PC-9 (cell line): ENCODE data around the gene FUS. TPM values are rescaled to one million over a fixed set of nuclear protein-coding genes. Genes with fewer than 3 reads are reported as not detected.
A peak's percentile ranks its signal among the peaks of the same experiment; 100 is the strongest.

ENCODE experiments used
- BruUV-seq: library from RNA; stranded (reverse); fragments of 400-500 nt; replicated peaks from 2 replicates; lab custom pipeline; 2021; lab: Mats Ljungman, UMichigan
- CTCF ChIA-PET: fragments of 300-600 bp; sonication (Branson Sonifier 250); formaldehyde crosslinking; loops from one replicate; lab custom pipeline; 2022; ENCODE audit warnings: antibody characterized with exemption; lab: Charles Lee
- POLR2A ChIA-PET: fragments of 300-600 bp; sonication (Branson Sonifier 250); formaldehyde crosslinking; loops from one replicate; lab custom pipeline; 2022; ENCODE audit warnings: antibody characterized with exemption; ENCODE audit not compliant: unreplicated experiment; lab: Charles Lee
- DNase-seq, 2 experiments: peaks; one replicate each; pipeline versions ENCODE4 v3.0.0 to v3.0.0-alpha.2; 2015 to 2022; ENCODE audit warnings: mixed read lengths in 1 of 2
- H2AFZ ChIP-seq: fragments of 200-600 bp; sonication (generic); 2 replicates; pipeline ENCODE4 v1.8.1; 2017; ENCODE audit warnings: antibody characterized with exemption
- H3F3A ChIP-seq: fragments of 200-600 bp; sonication (generic); 2 replicates; pipeline ENCODE4 v1.8.1; 2017; ENCODE audit warnings: antibody characterized with exemption, mild to moderate bottlenecking, low read depth; ENCODE audit not compliant: insufficient read depth
- H3K27ac ChIP-seq: fragments of 200-600 bp; sonication (generic); 2 replicates; pipeline ENCODE4 v1.6.1; 2016; ENCODE audit warnings: mixed run types
- H3K27me3 ChIP-seq: fragments of 200-600 bp; sonication (generic); 2 replicates; pipeline ENCODE4 v1.6.1; 2016; ENCODE audit warnings: low read depth, mixed run types; ENCODE audit not compliant: insufficient read depth
- H3K36me3 ChIP-seq: fragments of 200-600 bp; sonication (generic); 2 replicates; pipeline ENCODE4 v1.6.1; 2016; ENCODE audit warnings: low read depth, mixed run types
- H3K4me1 ChIP-seq: fragments of 200-600 bp; sonication (generic); replicated peaks from 2 replicates; pipeline ENCODE4 v1.6.1; 2016; ENCODE audit warnings: mixed run types; ENCODE audit not compliant: insufficient read depth
- H3K4me2 ChIP-seq: fragments of 200-600 bp; sonication (generic); 2 replicates; pipeline ENCODE4 v1.6.1; 2017; ENCODE audit warnings: mixed run types
- H3K4me3 ChIP-seq: fragments of 200-600 bp; sonication (generic); 2 replicates; pipeline ENCODE4 v1.6.1; 2016; ENCODE audit warnings: mixed run types
- H3K79me2 ChIP-seq: fragments of 200-600 bp; sonication (generic); 2 replicates; pipeline ENCODE4 v1.6.1; 2017; ENCODE audit warnings: low read depth, mixed run types
- H3K9me2 ChIP-seq: fragments of 200-600 bp; sonication (generic); 2 replicates; pipeline ENCODE4 v1.8.1; 2017; ENCODE audit warnings: mild to moderate bottlenecking; ENCODE audit not compliant: insufficient read depth
- H3K9me3 ChIP-seq: fragments of 200-600 bp; sonication (generic); 2 replicates; pipeline ENCODE4 v1.8.1; 2016; ENCODE audit warnings: low read depth; ENCODE audit not compliant: insufficient read depth
- H4K20me1 ChIP-seq: fragments of 200-600 bp; sonication (generic); 2 replicates; pipeline ENCODE4 v1.8.1; 2017; ENCODE audit not compliant: insufficient read depth
- CTCF ChIP-seq: fragments of 200-600 bp; sonication (generic); conservative IDR thresholded peaks from 2 replicates; pipeline ENCODE4 v1.6.1; 2017; ENCODE audit warnings: mixed run types, antibody characterized with exemption, mild to moderate bottlenecking, moderate library complexity
- EZH2 ChIP-seq: fragments of 200-600 bp; sonication (generic); IDR thresholded peaks from 2 replicates; pipeline ENCODE4 v1.8.0; 2017; ENCODE audit warnings: antibody characterized with exemption, low read depth
- intact Hi-C: fragments of 100-400 bp; cut with micrococcal nuclease; formaldehyde crosslinking; loops from one replicate; pipeline ENCODE4 v1.10.0; 2022; ENCODE audit not compliant: unreplicated experiment
- total RNA-seq: library from RNA; stranded (reverse); gene quantifications from 2 replicates; pipeline ENCODE4 v1.2.3, GENCODE V29; 2021

Gene FUS
- total RNA-seq, 1 experiment from 2014 or later = 637 TPM

GRCh38 chr16:31219154-31219741, 39.3 kb downstream of the FUS start:
- POLR2A ChIA-PET = interaction anchor here (0.6 kb wide), 1 partner anchor 870 kb away, joined by 21 read pairs; no protein-coding TSS in a partner anchor
- Histone ChIP-seq H3K4me2 (no peak overlapping the region), H3K9me3 (no peaks in the 10 kb centered on the region), H3K4me1 (peaks cover 6% of the 10 kb centered on the region), H3K36me3 (no peaks in the 10 kb centered on the region), H4K20me1 (no peaks in the 10 kb centered on the region), H3K4me3 (no peak overlapping the region), H3F3A (no peaks in the 10 kb centered on the region), H2AFZ (no peak overlapping the region), H3K9me2 (no peaks in the 10 kb centered on the region), H3K27ac (no peak overlapping the region), H3K27me3 (peaks cover 20% of the 10 kb centered on the region), H3K79me2 (no peaks in the 10 kb centered on the region)
- DNase-seq = peak in 1 of 2 experiments; percentile 3
- CTCF ChIA-PET = no interaction called here
- TF ChIP-seq EZH2 = no peak
- TF ChIP-seq CTCF = no peak
- BruUV-seq = no TSS peak
- intact Hi-C loops = no loop called here

- intact Hi-C loops = no loop called here
- H3K9me3 ChIP-seq = no peaks in the 10 kb centered on the region
- H3K27me3 ChIP-seq = peaks cover 7% of the 10 kb centered on the region; the same call in 1 of the 2 replicates
- no peak for DNase-seq
- H3K27ac ChIP-seq = no peak overlapping the region
- H3K4me1 ChIP-seq = no peaks in the 10 kb centered on the region
- H3K79me2 ChIP-seq = no peaks in the 10 kb centered on the region
- no peaks in the 10 kb centered on the region for H4K20me1 ChIP-seq
- H3F3A ChIP-seq = no peaks in the 10 kb centered on the region
- POLR2A ChIA-PET = no interaction called here
- H3K4me3 ChIP-seq = no peak overlapping the region
- CTCF ChIA-PET = interaction anchor here (0.6 kb wide), 1 partner anchor 791 kb away, joined by 8 read pairs; no protein-coding TSS in a partner anchor
- no peaks in the 10 kb centered on the region for H3K36me3 ChIP-seq
- no peak for TF ChIP-seq EZH2
- TF ChIP-seq CTCF = no peak
- no peaks in the 10 kb centered on the region for H3K9me2 ChIP-seq
- no peak overlapping the region for H3K4me2 ChIP-seq
- no TSS peak for BruUV-seq
- no peak overlapping the region for H2AFZ ChIP-seq
These were observed 41.6 kb downstream of the FUS start for GRCh38 chr16:31221357-31222160.

GRCh38 chr16:31223044-31223443, 43.1 kb downstream of the FUS start:
- Histone ChIP-seq H3K9me2 (no peaks in the 10 kb centered on the region), H3K4me1 (no peaks in the 10 kb centered on the region), H3K36me3 (no peaks in the 10 kb centered on the region), H3F3A (no peaks in the 10 kb centered on the region), H4K20me1 (no peaks in the 10 kb centered on the region), H3K79me2 (no peaks in the 10 kb centered on the region), H3K4me2 (no peak overlapping the region), H3K4me3 (no peak overlapping the region), H3K27ac (no peak overlapping the region), H3K27me3 (no peaks in the 10 kb centered on the region), H2AFZ (no peak overlapping the region), H3K9me3 (no peaks in the 10 kb centered on the region)
- no TSS peak for BruUV-seq
- no peak for DNase-seq
- intact Hi-C loops = no loop called here
- POLR2A ChIA-PET = no interaction called here
- TF ChIP-seq CTCF = no peak
- CTCF ChIA-PET = no interaction called here
